ENCODE data around the gene OR52I1. TPM values are rescaled to one million over a fixed set of nuclear protein-coding genes. Genes with fewer than 3 reads are reported as not detected.

OR52I1 gene
- total RNA-seq, 2 donors from 2014 or later: not detected

DNA sequence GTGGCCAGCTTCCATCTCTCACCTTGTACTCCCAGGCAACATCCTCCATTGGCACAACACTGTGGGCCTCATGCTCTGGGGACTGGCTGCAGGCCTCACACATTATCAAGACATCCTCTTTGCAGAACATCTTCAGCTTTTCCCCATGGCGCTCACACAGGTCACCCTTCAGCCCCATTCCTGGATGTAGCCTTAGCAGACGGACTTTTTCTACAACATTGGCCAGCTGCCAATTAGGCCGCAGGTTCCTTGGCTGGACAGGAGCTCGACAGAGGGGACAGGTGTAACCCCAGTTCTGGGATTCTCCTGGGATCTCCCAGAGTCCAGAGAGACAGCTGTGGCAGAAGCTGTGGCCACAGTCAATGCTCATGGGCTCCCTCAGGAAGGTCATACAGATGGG is 11.2 kb downstream of the OR52I1 start:
- WGBS, 2 experiments (ENCODE audit: insufficient coverage in 1 of 2, insufficient read length in 1 of 2): 87 to 90% methylated on average over 3 to 4 of the region's 4 CpGs
- Histone ChIP-seq H3K4me3 (ENCODE audit: low read length) (no peak overlapping the region), H3K9me3 (ENCODE audit: control insufficient read depth, low read length) (no peaks in the 10 kb centered on the region), H3K4me1 (ENCODE audit: control insufficient read depth, insufficient read depth, low read length) (no peaks in the 10 kb centered on the region), H3K36me3 (ENCODE audit: control insufficient read depth, insufficient read depth, low read length) (peaks cover 22% of the 10 kb centered on the region), H3K9ac (ENCODE audit: extremely low read depth, low read length, poor library complexity, severe bottlenecking) (no peak overlapping the region), H3K27me3 (ENCODE audit: control insufficient read depth, insufficient read depth, low read length, poor library complexity, severe bottlenecking) (peaks cover 5% of the 10 kb centered on the region), H3K27ac (ENCODE audit: low read depth, low read length) (no peak overlapping the region)
- H3K27ac Mint-ChIP-seq: no peak overlapping the region
- peaks cover 29% of the 10 kb centered on the region for H3K36me3 Mint-ChIP-seq (ENCODE audit: low read depth)
- TF ChIP-seq, protein P1, sequence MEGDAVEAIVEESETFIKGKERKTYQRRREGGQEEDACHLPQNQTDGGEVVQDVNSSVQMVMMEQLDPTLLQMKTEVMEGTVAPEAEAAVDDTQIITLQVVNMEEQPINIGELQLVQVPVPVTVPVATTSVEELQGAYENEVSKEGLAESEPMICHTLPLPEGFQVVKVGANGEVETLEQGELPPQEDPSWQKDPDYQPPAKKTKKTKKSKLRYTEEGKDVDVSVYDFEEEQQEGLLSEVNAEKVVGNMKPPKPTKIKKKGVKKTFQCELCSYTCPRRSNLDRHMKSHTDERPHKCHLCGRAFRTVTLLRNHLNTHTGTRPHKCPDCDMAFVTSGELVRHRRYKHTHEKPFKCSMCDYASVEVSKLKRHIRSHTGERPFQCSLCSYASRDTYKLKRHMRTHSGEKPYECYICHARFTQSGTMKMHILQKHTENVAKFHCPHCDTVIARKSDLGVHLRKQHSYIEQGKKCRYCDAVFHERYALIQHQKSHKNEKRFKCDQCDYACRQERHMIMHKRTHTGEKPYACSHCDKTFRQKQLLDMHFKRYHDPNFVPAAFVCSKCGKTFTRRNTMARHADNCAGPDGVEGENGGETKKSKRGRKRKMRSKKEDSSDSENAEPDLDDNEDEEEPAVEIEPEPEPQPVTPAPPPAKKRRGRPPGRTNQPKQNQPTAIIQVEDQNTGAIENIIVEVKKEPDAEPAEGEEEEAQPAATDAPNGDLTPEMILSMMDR (conservative IDR thresholded peaks at IDR 0.05): no peak
- no peak overlapping the region for H3K4me3 Mint-ChIP-seq
- peaks cover 15% of the 10 kb centered on the region for H3K4me1 Mint-ChIP-seq
- H3K27me3 Mint-ChIP-seq (ENCODE audit: insufficient read depth): peaks cover 6% of the 10 kb centered on the region
- peaks cover 7% of the 10 kb centered on the region for H3K9me3 Mint-ChIP-seq
- no peak for DNase-seq

DNA sequence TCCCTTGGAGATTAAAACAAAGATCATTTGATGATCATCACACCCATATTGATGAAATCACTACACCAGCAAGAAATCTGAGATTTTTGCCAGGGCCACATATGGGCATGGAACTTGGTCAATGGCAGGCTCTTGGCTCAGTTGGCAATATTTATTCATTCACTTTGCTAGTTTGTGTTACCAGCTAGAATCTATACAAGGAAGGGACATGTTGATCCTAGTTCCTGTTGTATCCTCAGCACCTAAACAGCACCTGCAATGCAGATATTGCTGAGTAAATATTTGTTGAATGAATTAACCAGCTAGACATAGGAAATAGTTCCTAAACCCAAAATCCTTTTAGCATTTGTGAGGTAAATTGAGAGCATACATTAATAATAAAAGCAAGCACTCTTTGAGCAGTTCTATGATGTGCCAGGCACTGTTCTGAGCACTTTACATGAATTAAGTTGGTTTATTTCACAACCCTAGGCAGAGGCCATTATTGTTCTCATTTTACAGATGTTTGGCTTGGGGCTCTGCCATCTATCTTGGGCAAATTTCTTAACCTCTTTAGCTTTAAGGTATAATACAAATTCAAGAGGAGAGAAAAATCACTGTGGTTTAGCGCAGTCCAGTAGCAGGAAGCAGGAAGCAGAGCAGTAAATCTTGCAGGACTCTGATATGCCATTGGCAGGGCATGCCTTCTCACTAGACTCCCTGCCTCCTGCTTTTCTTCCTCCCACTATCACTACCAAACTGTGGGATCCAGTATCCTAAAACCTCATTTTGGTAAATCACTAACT is 12.6 kb downstream of the OR52I1 start:
- Histone ChIP-seq H3K4me1 (ENCODE audit: control insufficient read depth, insufficient read depth, low read length) (no peaks in the 10 kb centered on the region), H3K27me3 (ENCODE audit: control insufficient read depth, insufficient read depth, low read length, poor library complexity, severe bottlenecking) (peaks cover 6% of the 10 kb centered on the region), H3K36me3 (ENCODE audit: control insufficient read depth, insufficient read depth, low read length) (peaks cover 15% of the 10 kb centered on the region), H3K9ac (ENCODE audit: extremely low read depth, low read length, poor library complexity, severe bottlenecking) (no peak overlapping the region), H3K9me3 (ENCODE audit: control insufficient read depth, low read length) (no peaks in the 10 kb centered on the region), H3K4me3 (ENCODE audit: low read length) (no peak overlapping the region), H3K27ac (ENCODE audit: low read depth, low read length) (no peak overlapping the region)
- no peak overlapping the region for H3K27ac Mint-ChIP-seq
- WGBS, 2 experiments (ENCODE audit: insufficient coverage in 1 of 2, insufficient read length in 1 of 2): 95% methylated on average over 1 of the region's 1 CpG; no CpG with 5 or more reads in 1 of the 2 experiments
- H3K4me1 Mint-ChIP-seq: peaks cover 15% of the 10 kb centered on the region
- TF ChIP-seq, protein P1 (conservative IDR thresholded peaks at IDR 0.05): no peak
- H3K4me3 Mint-ChIP-seq: peak overlapping the region; percentile 85
- peaks cover 7% of the 10 kb centered on the region for H3K9me3 Mint-ChIP-seq
- DNase-seq: no peak
- H3K36me3 Mint-ChIP-seq (ENCODE audit: low read depth): peaks cover 17% of the 10 kb centered on the region
- H3K27me3 Mint-ChIP-seq (ENCODE audit: insufficient read depth): peaks cover 12% of the 10 kb centered on the region

DNA sequence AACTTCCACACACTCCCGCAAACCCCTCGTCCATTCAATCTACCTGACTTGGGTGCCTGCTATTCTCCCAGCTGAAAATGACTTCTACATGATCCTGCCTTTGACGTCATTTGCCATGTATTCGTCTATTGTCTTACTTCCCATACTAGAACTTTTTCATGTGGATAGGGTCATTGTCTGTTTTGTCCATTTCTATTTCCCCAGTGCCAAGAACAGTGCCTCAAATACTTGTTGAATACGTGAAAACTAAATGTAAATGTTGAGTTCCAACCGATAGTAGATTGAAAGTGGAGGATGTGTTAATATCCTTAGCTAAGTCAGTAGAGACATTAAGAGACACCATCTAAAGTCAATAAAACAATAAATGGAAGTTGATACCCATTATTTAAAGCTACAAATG is 13.3 kb downstream of the OR52I1 start:
- Mint-ChIP-seq H3K27ac (no peak overlapping the region), H3K36me3 (ENCODE audit: low read depth) (peaks cover 16% of the 10 kb centered on the region), H3K9me3 (peaks cover 7% of the 10 kb centered on the region), H3K27me3 (ENCODE audit: insufficient read depth) (peaks cover 12% of the 10 kb centered on the region), H3K4me3 (peak overlapping the region; percentile 85), H3K4me1 (peaks cover 15% of the 10 kb centered on the region)
- Histone ChIP-seq H3K4me1 (ENCODE audit: control insufficient read depth, insufficient read depth, low read length) (no peaks in the 10 kb centered on the region), H3K27me3 (ENCODE audit: control insufficient read depth, insufficient read depth, low read length, poor library complexity, severe bottlenecking) (peaks cover 6% of the 10 kb centered on the region), H3K27ac (ENCODE audit: low read depth, low read length) (no peak overlapping the region), H3K4me3 (ENCODE audit: low read length) (peak overlapping the region; percentile 82), H3K9me3 (ENCODE audit: control insufficient read depth, low read length) (no peaks in the 10 kb centered on the region), H3K9ac (ENCODE audit: extremely low read depth, low read length, poor library complexity, severe bottlenecking) (peak overlapping the region; percentile 52), H3K36me3 (ENCODE audit: control insufficient read depth, insufficient read depth, low read length) (peaks cover 9% of the 10 kb centered on the region)
- DNase-seq: no peak
- 74 to 84% methylated on average over 3 to 6 of the region's 6 CpGs for WGBS, 2 experiments (ENCODE audit: insufficient coverage in 1 of 2, insufficient read length in 1 of 2)
- TF ChIP-seq, protein P1 (conservative IDR thresholded peaks at IDR 0.05): no peak
